ENCODE measurements around the gene SZT2. TPM values are rescaled to one million over a fixed set of nuclear protein-coding genes. Genes with fewer than 3 reads are reported as not detected.
"Not testable (repeated sequence)": the region's sequence is repeated elsewhere in the genome, so short reads cannot be mapped to it uniquely, and the experiment has no call there.

SZT2 gene
- total and polyA plus RNA-seq, 7 donors, result 5.9 to 24.7 (median 17.9) TPM

DNA sequence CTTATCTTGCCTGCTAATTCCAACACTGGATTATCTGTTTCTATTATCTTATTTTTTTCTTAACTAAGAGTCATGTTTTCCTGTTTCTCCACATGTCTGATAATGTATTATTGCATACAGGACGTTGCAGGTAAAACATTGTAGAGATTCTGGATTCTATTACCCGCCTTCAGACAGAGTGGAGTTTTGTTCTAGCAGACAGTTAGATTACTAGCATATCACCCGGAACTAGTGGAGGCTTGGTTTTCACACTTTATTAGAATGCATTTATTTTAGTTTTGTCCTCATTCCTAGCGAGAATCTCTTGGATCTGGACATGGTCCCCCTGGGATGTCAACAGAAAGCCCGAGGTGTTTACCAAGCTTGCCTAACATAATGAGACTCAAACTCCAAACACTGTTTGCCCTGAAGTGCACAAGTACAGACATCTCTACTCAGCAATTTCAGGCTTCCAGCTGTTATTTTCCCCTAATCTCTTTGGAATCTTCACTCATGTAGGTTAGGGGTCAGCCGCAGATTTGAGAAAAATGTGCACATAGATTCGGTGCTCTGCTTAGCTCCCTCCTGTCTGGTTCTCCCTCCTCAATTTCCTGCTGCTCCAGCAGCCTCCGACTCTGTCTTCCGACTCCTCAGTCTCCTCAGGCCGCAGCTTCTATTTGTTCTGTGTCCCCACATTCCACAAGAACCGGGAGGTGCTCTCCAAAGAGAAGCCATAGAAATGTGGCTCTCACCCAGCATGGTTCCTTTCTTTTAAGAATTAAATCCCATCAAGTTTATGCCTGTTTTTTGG, 104.2 kb downstream of the SZT2 start:
- no peak for ATAC-seq
- Histone ChIP-seq H3K4me3 (no peak overlapping the region), H3K4me1 (no peaks in the 10 kb centered on the region), H3K27ac (no peak overlapping the region), H3K27me3 (ENCODE audit: insufficient read depth in 3 of 3, low read length in 2 of 3) (no peaks in the 10 kb centered on the region), H3K36me3 (ENCODE audit: insufficient read depth in 1 of 2, low read depth in 1 of 2) (no peaks in the 10 kb centered on the region), H3K9me3 (no peaks in the 10 kb centered on the region)
- DNase-seq, result no peak
- no peak for TF ChIP-seq CTCF (IDR thresholded peaks at IDR 0.05)
- intact Hi-C loops (cut with DNase I), result no loop called here
- WGBS, 3 donors, result 23 to 33% (median 25%) methylated on average over 11 of the region's 11 CpGs

DNA sequence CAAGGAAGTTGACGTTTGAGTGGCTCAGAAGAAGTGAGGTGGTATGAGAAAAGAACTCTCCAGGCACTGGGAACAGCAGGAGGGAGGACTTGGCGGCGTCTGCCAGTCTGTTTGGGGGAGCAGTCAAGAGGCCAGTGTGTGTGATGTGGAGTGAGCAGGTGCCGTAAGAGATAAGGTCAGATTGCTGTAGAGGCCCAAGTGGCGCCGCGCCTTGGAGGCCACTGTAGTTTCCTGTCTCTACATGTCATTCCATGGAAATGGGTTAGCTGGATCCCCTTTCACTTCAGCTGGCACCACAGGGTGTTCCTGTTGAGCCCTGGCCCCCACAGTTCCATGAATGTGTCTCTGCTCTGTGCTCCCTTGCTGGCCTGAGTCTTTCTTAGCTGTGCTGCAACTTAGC, 105.5 kb downstream of the SZT2 start:
- Histone ChIP-seq H3K9me3 (no peaks in the 10 kb centered on the region), H3K4me3 (no peak overlapping the region), H3K4me1 (no peaks in the 10 kb centered on the region), H3K36me3 (ENCODE audit: insufficient read depth in 1 of 2, low read depth in 1 of 2) (no peaks in the 10 kb centered on the region), H3K27ac (no peak overlapping the region), H3K27me3 (ENCODE audit: insufficient read depth in 3 of 3, low read length in 2 of 3) (no peaks in the 10 kb centered on the region)
- 95 to 96% (median 95%) methylated on average over 7 of the region's 7 CpGs for WGBS, 3 donors
- ATAC-seq, result no peak
- intact Hi-C loops (cut with DNase I), result no loop called here
- no peak for TF ChIP-seq CTCF (IDR thresholded peaks at IDR 0.05)
- DNase-seq, result no peak

DNA sequence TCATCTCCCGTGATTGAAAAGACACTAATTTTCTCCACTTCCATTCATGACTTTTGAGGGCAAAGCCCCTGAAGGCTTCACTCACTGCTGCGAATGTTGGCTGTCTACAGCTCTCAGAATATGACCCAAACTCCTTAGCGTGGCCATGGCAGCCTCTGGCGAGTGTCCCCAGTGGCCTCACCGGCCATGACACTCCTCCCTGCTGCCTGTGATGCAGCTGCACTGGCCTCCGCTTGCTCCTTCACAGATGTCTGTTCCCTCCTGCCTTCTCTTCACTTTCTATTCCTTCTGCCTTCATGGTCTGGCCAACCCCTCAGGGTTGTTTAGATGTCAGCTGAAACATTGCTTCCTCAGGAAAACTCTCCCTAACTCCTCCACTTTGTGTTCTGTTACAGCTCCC, 110.2 kb downstream of the SZT2 start:
- Histone ChIP-seq H3K27me3 (ENCODE audit: insufficient read depth in 3 of 3, low read length in 2 of 3) (no peaks in the 10 kb centered on the region), H3K27ac (no peak overlapping the region), H3K36me3 (ENCODE audit: insufficient read depth in 1 of 2, low read depth in 1 of 2) (no peaks in the 10 kb centered on the region), H3K4me3 (no peak overlapping the region), H3K9me3 (no peaks in the 10 kb centered on the region), H3K4me1 (no peaks in the 10 kb centered on the region)
- DNase-seq (no peak), ATAC-seq (no peak)
- TF ChIP-seq CTCF (IDR thresholded peaks at IDR 0.05), result no peak
- intact Hi-C loops (cut with DNase I), result no loop called here
- 48 to 51% (median 51%) methylated on average over 6 of the region's 6 CpGs for WGBS, 3 donors

DNA sequence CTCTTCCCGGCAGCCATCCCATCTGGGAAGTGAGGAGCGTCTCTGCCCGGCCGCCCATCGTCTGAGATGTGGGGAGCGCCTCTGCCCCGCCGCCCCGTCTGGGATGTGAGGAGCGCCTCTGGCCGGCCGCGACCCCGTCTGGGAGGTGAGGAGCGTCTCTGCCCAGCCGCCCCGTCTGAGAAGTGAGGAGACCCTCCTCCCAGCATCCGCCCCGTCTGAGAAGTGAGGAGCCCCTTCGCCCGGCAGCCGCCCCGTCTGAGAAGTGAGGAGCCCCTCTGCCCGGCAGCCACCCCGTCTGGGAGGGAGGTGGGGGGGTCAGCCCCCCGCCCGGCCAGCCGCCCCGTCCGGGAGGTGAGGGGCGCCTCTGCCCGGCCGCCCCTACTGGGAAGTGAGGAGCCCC, 112.1 kb downstream of the SZT2 start:
- not testable (repeated sequence) for ATAC-seq, H3K4me3 ChIP-seq

DNA sequence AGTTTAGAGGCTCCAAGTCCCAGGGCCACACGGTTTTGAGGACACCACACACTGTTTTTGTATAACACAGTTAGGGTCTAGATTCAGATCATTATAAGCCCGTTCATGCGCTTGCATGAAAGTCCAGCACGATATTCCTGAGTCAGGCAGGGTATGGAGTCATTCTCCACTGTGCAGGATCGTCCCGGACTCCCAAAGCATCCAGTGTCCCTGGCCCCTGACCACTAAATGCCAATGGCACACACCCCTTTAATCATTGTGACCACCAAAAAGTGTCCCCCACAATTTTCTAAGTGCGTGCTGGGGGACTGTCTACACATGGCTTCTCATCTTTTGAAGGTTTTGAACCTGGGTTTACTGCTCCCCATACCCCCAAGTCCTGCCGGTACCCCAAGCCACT, 113.8 kb downstream of the SZT2 start:
- no peaks in the 10 kb centered on the region for H3K9me3 ChIP-seq
- WGBS, 3 donors, result 87 to 94% (median 89%) methylated on average over 8 of the region's 8 CpGs
- H3K27ac ChIP-seq, result no peak overlapping the region
- ATAC-seq, result no peak
- H3K4me1 ChIP-seq, result no peaks in the 10 kb centered on the region
- no peak for TF ChIP-seq CTCF (IDR thresholded peaks at IDR 0.05)
- H3K4me3 ChIP-seq, result no peak overlapping the region
- no peaks in the 10 kb centered on the region for H3K36me3 ChIP-seq (ENCODE audit: insufficient read depth in 1 of 2, low read depth in 1 of 2)
- no peak for DNase-seq
- H3K27me3 ChIP-seq (ENCODE audit: insufficient read depth in 3 of 3, low read length in 2 of 3), result no peaks in the 10 kb centered on the region
- intact Hi-C loops (cut with DNase I), result no loop called here

More for the DNA sequence above, 112.1 kb downstream of the SZT2 start:
- H3K4me1 ChIP-seq; H3K27ac ChIP-seq; H3K27me3 ChIP-seq (ENCODE audit: insufficient read depth in 3 of 3, low read length in 2 of 3); intact Hi-C loops (cut with DNase I); DNase-seq; H3K9me3 ChIP-seq; H3K36me3 ChIP-seq (ENCODE audit: insufficient read depth in 1 of 2, low read depth in 1 of 2): not testable (repeated sequence)
- WGBS, 3 donors, result 93 to 100% (median 96%) methylated on average over 3 to 17 of the region's 33 CpGs

Other genes with a start within 250 kb of the SZT2 start
- gene EBNA1BP2, start 217.6 kb upstream of the SZT2 start, total RNA-seq, result 10 to 100 TPM; 20.1 to 46.2 (median 44.5) TPM
- gene EBNA1BP2, start 217.6 kb upstream of the SZT2 start, polyA plus RNA-seq, result 100 to 1,000 TPM in 2 of 3 donors, 10 to 100 TPM in 1; 74.2 to 153 (median 141) TPM
- gene CFAP57, start 217.6 kb upstream of the SZT2 start, total RNA-seq, result under 1 TPM in 2 of 4 donors, not detected in 2; 0.08 to 0.15 TPM
- gene CFAP57, start 217.6 kb upstream of the SZT2 start, polyA plus RNA-seq, result under 1 TPM in 2 of 3 donors, not detected in 1; 0.04 to 0.26 TPM
- gene TMEM125, start 119.9 kb upstream of the SZT2 start, total RNA-seq, result not detected
- not detected for gene TMEM125, start 119.9 kb upstream of the SZT2 start, polyA plus RNA-seq
- not detected for gene C1orf210, start 104.3 kb upstream of the SZT2 start, total RNA-seq
- gene C1orf210, start 104.3 kb upstream of the SZT2 start, polyA plus RNA-seq, result under 1 TPM in 1 of 3 donors, not detected in 2; 0.12 TPM
- 10 to 100 TPM in 2 of 4 donors, 1 to 10 TPM in 2; 8.2 to 29.7 (median 14.7) TPM for gene TIE1, start 88.9 kb upstream of the SZT2 start, total RNA-seq
- gene TIE1, start 88.9 kb upstream of the SZT2 start, polyA plus RNA-seq, result 10 to 100 TPM in 2 of 3 donors, 1 to 10 TPM in 1; 9.2 to 19.7 (median 10.9) TPM
- under 1 TPM in 1 of 4 donors, not detected in 3; 0.11 TPM for gene MPL, start 52.1 kb upstream of the SZT2 start, total RNA-seq
- gene MPL, start 52.1 kb upstream of the SZT2 start, polyA plus RNA-seq, result under 1 TPM in 1 of 3 donors, not detected in 2; 0.01 TPM
- under 1 TPM in 2 of 4 donors, not detected in 2; 0.25 to 0.36 TPM for gene CDC20, start 30.9 kb upstream of the SZT2 start, total RNA-seq
- gene CDC20, start 30.9 kb upstream of the SZT2 start, polyA plus RNA-seq, result 1 to 10 TPM; 1.1 to 1.9 (median 1.6) TPM
- 10 to 100 TPM; 15.9 to 19.2 (median 17.6) TPM for gene ELOVL1, start 21.9 kb upstream of the SZT2 start, total RNA-seq
- 10 to 100 TPM; 28.1 to 68.1 (median 39.2) TPM for gene ELOVL1, start 21.9 kb upstream of the SZT2 start, polyA plus RNA-seq
- gene MED8, start 99 bp upstream of the SZT2 start, total RNA-seq, result 10 to 100 TPM; 15.4 to 18.2 (median 17.2) TPM
- gene MED8, start 99 bp upstream of the SZT2 start, polyA plus RNA-seq, result 10 to 100 TPM; 22.3 to 44.5 (median 27.4) TPM
- gene HYI, start 64.0 kb downstream of the SZT2 start, total RNA-seq, result 10 to 100 TPM in 3 of 4 donors, 1 to 10 TPM in 1; 8.6 to 21.4 (median 13.2) TPM
- 10 to 100 TPM in 1 of 3 donors, 1 to 10 TPM in 2; 7.4 to 12.5 (median 9.9) TPM for gene HYI, start 64.0 kb downstream of the SZT2 start, polyA plus RNA-seq
- 1 to 10 TPM; 1.9 to 8.9 (median 3.8) TPM for gene PTPRF, start 141.0 kb downstream of the SZT2 start, total RNA-seq
- gene PTPRF, start 141.0 kb downstream of the SZT2 start, polyA plus RNA-seq, result 1 to 10 TPM in 1 of 3 donors, under 1 TPM in 2; 0.65 to 1.3 (median 0.93) TPM